ENCODE data around the gene ITGB1.
"Not testable (repeated sequence)": the region's sequence is repeated elsewhere in the genome, so short reads cannot be mapped to it uniquely, and the experiment has no call there.

ITGB1 gene

DNA sequence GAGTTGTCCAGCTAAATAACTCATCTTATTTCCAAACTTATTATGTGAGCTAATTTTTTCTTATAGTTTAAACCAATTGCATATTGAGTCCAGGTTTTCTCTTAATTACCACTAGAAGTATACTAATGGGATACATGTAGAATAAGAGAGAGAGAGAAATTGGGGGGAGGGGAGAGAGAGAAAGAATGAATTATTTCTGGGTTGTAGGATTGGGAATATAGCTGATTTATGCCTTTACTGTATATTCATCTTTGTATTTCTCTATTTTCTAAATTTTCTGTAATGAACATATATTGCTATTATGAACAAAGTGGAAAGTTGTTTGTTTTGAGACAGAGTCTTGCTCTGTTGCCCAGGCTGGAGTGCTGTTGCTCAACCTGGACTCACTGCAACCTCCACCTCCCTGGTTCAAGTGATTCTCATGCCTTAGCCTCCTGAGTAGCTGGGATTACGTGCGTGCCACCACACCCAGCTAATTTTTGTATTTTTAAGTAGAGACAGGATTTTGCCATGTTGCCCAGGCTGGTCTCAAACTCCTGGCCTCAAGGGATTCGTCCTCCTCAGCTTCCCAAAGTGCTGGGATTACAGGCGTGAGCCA lies 26.1 kb upstream of the ITGB1 start:
- H3K4me3 ChIP-seq (replicated peaks in 1 of 2; ENCODE audit: low read depth in 2 of 2, low read length in 2 of 2): no peak overlapping the region
- no peak for DNase-seq (ENCODE audit: low read depth in 2 of 2)
- TF ChIP-seq, protein P1, sequence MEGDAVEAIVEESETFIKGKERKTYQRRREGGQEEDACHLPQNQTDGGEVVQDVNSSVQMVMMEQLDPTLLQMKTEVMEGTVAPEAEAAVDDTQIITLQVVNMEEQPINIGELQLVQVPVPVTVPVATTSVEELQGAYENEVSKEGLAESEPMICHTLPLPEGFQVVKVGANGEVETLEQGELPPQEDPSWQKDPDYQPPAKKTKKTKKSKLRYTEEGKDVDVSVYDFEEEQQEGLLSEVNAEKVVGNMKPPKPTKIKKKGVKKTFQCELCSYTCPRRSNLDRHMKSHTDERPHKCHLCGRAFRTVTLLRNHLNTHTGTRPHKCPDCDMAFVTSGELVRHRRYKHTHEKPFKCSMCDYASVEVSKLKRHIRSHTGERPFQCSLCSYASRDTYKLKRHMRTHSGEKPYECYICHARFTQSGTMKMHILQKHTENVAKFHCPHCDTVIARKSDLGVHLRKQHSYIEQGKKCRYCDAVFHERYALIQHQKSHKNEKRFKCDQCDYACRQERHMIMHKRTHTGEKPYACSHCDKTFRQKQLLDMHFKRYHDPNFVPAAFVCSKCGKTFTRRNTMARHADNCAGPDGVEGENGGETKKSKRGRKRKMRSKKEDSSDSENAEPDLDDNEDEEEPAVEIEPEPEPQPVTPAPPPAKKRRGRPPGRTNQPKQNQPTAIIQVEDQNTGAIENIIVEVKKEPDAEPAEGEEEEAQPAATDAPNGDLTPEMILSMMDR (IDR thresholded peaks at IDR 0.05; ENCODE audit: low read depth, low read length): no peak

DNA sequence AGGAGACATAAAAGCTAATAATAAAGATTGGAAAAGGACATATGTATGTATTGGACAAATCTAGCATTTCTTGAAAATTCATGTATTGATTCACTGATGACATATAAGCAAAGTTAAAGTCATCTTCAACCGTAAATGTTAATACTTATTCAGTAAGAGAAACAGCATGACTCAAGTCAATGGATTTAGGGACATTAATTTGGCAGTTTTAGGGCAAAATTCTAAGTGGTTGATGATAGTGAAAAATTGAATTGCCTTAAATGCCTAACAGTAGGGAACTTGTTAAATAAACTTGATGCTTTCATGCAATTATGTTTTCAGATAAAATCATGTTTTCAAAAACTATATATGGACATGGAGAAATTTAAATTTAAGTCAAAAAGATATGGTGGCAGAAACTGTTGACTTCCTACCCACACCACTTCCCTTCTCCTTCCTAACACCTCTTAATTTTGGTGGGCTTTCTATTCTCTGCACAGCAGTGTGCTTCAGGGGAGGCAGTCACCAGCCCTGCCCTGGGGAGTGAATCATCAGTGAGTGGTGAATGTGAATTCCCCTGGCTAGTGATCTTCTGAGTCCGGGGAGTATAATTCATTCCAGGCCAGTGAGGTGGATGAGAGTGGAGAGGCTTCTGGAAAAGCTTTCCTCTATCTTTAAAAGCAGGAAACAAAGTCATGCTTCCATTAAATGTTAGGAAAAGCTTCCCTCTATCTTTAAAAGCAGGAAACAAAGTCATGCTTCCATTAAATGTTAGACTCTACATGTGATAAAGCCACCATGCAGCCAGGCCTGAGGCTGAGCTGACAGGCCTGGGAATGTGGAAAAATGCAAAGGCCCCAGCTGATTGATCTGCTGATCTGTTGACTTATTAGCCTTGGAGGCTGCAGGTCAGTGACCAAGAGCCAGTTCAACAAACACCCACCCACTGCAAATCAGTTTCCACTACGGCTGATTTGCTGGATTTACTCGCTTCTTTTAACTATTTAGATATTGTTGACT lies 25.2 kb upstream of the ITGB1 start:
- H3K4me3 ChIP-seq (replicated peaks in 1 of 2; ENCODE audit: low read depth in 2 of 2, low read length in 2 of 2): peak overlapping the region in 1 of 2 donors; percentile 15
- TF ChIP-seq, protein P1 (IDR thresholded peaks at IDR 0.05; ENCODE audit: low read depth, low read length): no peak
- peak; percentile 85 to 97 for DNase-seq (ENCODE audit: low read depth in 2 of 2)

DNA sequence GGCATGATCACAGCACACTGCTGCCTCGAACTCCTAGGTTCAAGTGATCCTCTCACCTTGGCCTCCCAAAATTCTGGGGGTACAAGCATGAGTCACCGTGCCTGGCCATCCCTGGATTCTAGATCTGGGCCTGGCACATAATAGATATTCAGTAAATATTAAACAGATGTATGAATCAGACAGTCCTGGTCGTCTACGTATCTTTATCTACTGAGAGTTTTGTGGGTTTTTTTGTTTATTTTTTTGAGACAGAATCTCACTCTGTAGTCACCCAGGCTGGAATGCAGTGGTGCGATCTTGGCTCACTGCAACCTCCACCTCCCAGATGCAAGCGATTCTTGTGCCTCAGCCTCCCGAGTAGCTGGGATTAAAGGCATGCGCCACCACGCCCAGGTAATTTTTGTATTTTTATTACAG lies 24.3 kb upstream of the ITGB1 start:
- DNase-seq (ENCODE audit: low read depth in 2 of 2): peak; percentile 71 to 94

DNA sequence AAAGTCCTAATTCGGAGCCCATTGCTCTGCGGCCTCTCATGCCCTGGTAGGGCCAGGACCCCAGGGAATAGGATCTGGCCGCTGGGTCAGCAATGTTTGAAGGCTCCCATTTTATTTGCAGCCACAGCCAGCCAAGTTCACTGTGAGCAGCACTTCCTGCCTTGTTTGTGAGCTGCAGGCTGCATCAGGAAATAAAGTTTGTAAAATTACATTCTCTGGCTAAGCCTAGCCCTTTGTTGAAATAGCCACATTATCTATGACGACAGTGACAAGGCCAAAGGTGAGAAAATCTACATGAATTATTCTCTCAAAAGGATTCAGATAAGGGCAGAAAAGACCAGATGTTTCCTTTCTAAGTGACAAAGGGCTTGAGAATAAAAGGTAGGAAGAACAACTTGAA lies 23.7 kb upstream of the ITGB1 start:
- DNase-seq (ENCODE audit: low read depth in 2 of 2): peak; percentile 79 to 92
- H3K4me3 ChIP-seq (replicated peaks in 1 of 2; ENCODE audit: low read depth in 2 of 2, low read length in 2 of 2): no peak overlapping the region
- TF ChIP-seq, protein P1 (IDR thresholded peaks at IDR 0.05; ENCODE audit: low read depth, low read length): no peak

More for the DNA sequence above, 24.3 kb upstream of the ITGB1 start:
- TF ChIP-seq, protein P1 (IDR thresholded peaks at IDR 0.05; ENCODE audit: low read depth, low read length): no peak
- peak overlapping the region in 1 of 2 donors; percentile 13 for H3K4me3 ChIP-seq (replicated peaks in 1 of 2; ENCODE audit: low read depth in 2 of 2, low read length in 2 of 2)

DNA sequence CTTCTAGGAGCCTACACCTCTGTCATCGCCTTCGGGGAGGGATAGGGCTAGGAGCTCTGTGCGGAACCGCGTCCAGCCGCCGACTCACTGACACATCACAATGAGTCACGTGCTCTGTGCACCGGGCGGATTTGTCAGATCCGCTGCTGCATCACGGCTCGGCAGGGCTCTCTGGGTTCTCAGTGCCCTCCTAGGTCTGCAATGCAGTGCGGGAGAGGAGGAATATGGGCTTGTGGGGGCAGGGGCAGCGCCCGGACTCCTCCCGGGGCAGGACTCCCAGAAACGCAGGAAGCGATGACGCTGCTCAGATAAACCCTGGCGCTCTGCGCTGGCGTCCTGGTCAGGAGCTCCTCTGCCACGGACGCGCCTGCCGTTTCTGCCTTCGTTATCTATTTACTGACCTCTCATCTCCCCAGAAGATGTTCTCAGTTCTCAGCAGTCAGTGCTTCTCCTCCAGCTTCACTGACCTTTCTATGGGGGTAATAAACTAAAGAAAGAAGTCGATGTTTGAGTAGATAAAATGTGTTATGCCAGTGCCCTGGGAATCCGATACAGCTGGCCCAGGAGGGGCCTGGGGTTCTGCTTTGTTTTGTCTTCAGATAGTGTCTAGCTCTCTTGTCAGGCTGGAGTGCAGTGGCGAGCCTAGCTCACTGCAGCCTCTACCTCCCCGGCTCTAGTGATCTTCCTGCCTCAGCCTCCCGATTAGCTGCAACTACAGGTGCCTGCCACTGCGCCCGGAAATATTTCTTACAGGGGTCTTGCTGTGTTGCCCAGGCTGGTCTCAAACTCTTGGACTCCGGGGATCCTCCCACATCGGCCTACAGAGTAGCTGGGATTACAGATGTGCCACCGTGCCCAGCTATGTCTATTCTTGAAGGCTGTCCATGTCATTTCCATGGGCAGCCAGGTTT lies 22.8 kb upstream of the ITGB1 start:
- peak overlapping the region; percentile 38 to 44 for H3K4me3 ChIP-seq (replicated peaks in 1 of 2; ENCODE audit: low read depth in 2 of 2, low read length in 2 of 2)
- peak; percentile 98 to 100 for DNase-seq (ENCODE audit: low read depth in 2 of 2)
- TF ChIP-seq, protein P1 (IDR thresholded peaks at IDR 0.05; ENCODE audit: low read depth, low read length): no peak

DNA sequence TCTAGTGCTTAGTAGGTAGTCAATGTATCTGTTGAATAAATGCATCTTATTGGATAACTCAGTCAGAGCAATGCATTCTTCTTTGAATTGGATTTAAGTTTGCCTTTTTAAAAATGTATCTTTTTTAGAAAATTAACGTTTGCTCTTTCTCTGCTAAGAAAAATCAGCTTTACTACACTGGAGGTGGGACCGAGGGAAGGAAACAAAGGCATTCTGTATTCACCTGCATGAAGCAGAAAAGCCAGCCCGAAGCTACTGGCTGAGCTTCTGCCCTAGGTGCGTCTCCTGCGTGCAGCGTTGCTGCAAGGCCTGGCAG lies 22.2 kb upstream of the ITGB1 start:
- H3K4me3 ChIP-seq (replicated peaks in 1 of 2; ENCODE audit: low read depth in 2 of 2, low read length in 2 of 2): peak overlapping the region; percentile 27 to 38
- DNase-seq (ENCODE audit: low read depth in 2 of 2): no peak

DNA sequence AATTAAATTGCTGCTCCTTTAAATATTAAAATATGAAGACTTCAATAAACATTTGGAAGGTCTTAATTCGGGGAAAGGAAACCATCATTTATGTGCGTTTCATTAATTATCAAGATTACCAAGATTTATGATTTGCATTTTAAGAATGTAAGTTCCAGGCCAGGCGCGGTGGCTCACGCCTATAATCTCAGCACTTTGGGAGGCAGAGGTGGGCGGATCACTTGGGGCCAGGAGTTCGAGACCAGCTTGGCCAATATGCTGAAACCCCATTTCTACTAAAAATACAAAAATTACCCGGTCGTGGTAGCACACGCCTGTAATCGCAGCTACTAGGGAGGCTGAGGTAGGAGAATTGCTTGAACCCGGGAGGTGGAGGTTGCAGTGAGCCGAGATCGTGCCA lies 21.7 kb upstream of the ITGB1 start:
- not testable (repeated sequence) for DNase-seq (ENCODE audit: low read depth in 2 of 2); H3K4me3 ChIP-seq (replicated peaks in 1 of 2; ENCODE audit: low read depth in 2 of 2, low read length in 2 of 2)

More for the DNA sequence above, 22.2 kb upstream of the ITGB1 start:
- TF ChIP-seq, protein P1 (IDR thresholded peaks at IDR 0.05; ENCODE audit: low read depth, low read length): no peak

Measured in cardiac fibroblast (primary cell).